ENCODE results near the gene MAGI1.

MAGI1 gene

DNA sequence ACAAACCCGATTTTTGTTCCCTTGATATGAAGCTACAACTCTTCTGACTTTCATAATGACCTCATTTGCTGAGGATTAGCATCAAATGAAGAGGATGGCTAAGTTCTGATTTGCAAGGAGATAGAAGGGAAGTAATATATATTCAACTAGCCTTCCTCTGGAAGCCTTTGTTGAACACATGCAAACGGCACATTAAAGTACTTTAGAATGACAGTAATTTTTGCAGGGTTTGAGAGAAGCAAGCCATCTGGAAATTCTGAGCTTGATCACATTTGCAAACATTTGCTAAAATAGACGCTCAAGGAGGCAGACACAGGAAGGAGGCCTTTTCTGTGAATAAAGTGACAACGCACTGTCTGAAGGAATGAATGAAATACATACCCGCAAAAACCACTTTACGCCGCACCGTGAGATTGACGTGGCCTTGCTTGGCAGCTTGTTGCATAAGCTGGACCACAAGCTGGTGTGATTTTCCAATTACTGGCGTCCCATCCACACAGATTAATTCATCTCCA lies 657.2 kb downstream of the MAGI1 start:
- DNase-seq = no peak

DNA sequence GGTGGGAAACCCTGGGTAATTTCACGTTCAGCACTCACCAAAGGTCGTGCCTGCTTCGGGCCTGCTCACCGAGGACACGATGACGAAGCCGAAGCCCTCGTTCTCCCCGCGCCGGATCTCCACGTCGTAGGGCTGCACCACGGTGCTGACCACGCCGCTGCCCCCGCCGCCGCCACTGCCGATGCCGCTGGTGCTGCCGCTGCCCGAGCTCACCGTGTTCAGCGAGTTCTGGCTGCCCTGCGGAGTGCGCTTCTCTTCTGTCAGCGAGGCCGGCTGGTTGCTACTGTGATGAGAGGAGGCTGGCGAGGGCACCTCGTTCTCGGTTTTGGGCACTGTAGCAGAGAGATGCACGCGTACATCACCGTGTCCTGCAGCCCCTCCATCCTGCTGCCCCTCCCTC lies 659.5 kb downstream of the MAGI1 start:
- DNase-seq = no peak

DNA sequence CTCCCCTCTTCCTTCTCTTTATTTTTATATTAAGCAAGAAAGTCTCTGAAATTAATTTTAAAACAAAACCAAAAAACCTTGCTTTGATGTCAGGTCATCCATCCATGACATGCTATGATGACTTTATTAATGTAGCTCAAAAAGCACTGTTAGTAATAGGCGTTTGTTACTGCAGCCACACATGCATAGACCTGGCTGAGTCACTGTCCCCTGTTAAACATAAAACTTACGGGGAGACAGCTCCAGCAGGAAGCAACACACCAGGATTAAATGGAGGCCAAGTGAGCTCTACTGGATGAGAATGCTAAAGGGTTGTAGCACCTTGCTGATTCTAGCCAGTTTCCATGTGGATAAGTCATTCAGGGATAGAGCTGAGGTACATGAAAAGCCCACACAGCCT lies 661.1 kb downstream of the MAGI1 start:
- no peak for DNase-seq

DNA sequence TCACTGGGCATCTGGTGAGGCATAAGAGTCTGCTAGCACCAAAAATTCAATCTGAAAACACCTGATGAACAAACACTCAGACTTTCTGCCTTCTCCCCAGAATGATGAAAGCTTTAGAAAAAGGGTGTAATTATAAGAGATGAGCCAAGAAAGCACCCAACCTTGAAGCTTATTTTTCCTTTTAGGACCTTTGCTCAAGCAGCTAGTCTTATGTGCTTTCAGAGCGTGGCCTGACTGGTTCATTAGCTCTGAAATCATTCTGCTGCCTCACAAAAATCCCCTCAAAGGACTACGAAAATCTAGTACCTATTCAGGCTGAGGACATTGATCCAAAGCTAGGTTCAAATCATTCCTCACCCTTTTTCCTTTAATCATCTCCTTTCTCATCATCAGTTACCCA lies 662.3 kb downstream of the MAGI1 start:
- no peak for DNase-seq

DNA sequence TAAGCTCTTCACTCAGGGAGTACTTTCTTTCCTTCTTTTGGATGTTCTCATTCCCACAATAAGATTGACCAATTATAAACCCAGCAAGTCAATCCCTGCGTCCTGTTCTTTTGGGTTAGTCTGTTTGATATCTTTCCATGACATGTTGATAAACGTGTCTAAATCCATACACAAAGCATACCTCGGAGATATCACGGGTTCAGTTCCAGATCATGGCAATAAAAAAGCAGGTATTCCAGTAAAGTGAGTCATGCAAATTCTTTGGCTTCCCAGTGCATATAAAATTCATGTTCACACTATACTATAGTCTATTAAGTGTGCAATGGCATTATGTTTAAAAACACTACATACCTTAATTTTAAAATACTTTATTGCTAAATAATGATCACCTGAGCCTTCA lies 667.7 kb downstream of the MAGI1 start:
- no peak for DNase-seq

DNA sequence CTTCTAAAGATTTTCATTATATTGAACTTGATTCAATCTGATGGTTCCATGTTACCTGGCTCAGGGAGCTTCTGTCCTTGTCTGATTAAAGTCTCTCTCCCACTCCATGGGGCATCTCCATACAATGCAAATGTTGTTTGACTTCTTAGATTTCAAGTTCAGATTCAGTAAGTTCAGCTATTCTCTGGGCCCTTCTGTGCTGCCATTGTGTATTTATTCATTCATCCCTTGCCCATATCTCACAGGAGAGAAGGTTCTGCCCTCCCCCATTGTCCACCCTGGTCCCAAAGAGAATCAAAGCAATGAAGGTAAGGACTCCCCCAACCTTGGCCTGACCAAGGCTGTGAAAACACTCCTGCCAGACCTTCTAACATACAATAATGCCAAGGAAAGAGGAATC lies 669.9 kb downstream of the MAGI1 start:
- DNase-seq = no peak

DNA sequence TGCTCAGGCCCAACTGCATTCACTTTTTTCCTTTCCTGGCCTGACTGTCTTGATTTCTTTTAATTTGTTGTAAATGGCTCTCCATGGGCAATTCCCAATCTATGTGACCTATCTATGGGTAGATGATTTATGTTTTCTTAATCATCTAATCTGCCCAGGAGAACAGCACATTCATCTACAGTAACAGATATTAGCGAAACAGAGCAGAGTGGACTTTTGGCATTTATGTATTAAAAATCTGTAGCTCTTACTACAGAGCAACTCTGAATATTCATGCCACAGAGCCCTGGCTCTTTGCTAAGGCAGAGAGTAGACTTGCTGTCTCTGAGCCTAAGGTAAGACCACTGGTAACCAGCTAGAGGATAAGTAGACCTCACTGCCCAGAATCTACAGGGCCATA lies 676.0 kb downstream of the MAGI1 start:
- no peak for DNase-seq

DNA sequence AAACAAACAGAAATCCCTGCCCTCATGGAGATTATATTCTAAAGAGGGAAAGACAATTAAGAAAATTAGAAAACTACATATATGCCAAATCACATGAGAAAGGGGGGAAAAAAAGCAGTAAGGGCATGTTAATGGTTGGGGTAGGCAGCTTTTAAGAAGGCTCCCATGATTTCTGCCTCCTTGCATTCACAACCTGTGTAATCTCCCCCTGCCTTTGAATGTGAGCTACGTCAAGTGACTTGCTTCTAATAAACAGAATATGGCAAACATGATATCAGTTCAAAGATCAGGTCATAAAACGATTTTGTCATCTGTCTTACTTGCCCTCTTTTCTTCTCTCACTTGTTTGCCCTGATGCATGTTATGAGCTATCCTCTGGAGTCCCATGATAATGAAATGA lies 677.3 kb downstream of the MAGI1 start:
- DNase-seq = no peak

DNA sequence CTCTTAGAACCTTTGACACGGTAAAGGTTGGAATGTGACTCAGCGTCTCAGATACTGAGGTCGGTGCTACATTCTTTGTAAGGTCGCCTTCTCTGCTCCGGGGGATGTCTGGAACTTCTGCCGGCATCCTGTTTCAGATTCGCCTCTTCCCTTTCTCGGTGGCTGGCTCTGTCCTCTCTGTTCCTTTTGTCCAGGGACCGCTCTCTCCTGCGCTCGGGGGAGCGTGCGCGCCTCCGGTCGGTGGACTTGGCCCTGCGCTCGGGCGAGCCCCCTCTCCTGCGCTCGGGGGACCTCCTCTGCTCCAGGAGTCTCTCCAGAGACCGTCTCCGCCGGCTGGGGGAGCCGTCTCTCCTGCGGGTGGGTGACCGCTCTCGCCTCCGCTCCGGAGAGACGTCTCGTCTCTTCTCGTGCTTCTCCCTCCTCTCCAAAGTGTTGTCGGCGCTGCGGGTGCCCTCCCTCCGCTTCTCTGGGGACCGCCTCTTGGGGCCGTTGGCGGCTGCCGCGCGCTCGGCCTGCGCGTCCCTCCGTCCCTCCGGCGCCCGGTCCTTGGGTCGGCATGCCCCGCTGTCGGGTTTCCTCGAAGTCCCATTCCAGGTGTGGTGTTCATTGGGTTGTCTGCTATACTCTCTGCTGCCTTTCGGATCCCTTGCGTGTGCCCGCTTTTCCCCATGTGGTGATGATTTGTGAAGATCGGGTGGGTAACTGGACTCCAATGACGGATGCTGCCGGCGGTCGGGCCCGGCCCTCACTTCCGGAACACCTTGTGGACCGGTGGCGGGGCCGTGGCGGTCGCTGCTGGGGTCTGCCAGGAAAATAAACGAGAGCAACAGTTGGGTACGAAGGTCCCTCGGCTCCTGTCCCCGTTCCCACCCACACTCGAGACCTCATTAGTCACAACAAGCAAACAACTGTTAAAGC lies 682.1 kb downstream of the MAGI1 start:
- no peak for DNase-seq

DNA sequence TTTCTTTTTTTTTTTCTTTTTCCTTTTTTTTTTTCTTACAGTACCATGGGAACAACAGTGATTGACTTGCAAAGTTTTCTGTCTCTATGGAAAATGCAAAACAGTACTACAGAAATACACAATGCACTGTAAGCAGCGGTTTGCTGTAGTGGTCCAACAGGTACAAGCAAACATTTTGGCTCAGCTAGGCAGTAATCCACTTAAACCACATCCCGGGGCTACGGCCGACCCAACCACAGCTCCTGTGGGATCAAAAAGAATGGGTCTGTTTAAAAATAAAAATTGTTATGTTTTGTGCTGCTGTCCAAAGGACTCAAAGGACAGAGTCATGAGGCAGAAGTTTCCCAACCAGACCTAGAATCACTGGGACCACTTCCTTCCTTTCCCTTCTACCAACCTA lies 683.8 kb downstream of the MAGI1 start:
- DNase-seq = no peak

DNA sequence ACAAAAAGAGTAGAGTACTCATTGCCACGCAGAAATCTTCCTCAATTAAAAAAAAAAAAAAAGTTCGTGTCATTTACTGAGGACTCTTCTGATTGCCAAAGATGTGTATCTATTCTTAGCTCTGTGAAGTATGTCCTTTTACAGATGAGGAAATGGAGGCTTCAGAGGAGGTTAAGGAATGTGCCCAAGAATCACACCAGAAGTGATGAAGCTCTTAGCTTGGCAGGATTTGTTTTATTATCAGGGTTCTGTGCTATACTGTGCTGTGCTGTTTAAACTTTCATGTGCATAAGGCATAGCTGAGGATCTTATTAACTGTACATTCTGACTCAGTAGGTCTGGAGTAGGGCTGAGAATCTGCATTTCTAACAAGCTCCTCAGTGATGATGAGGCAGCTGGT lies 685.8 kb downstream of the MAGI1 start:
- DNase-seq = no peak

DNA sequence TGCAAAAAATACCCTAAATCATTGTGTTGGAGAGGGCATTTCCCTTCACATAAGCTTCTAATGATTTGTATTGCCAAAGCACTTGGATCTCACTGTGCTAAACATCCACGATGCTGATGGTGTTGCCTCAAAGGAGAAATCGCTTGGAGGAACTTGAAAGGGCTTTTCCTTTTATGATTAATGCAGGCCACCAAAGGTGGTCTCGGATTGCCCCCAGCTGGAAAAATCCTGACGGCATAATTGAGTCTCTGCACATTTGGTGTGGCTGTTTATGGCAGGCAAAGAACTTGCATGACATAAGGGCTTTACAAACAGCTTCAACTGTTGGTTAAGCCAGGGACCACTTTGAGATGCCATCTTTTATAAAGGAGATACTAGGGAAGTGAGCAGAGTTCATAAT lies 687.0 kb downstream of the MAGI1 start:
- no peak for DNase-seq

DNA sequence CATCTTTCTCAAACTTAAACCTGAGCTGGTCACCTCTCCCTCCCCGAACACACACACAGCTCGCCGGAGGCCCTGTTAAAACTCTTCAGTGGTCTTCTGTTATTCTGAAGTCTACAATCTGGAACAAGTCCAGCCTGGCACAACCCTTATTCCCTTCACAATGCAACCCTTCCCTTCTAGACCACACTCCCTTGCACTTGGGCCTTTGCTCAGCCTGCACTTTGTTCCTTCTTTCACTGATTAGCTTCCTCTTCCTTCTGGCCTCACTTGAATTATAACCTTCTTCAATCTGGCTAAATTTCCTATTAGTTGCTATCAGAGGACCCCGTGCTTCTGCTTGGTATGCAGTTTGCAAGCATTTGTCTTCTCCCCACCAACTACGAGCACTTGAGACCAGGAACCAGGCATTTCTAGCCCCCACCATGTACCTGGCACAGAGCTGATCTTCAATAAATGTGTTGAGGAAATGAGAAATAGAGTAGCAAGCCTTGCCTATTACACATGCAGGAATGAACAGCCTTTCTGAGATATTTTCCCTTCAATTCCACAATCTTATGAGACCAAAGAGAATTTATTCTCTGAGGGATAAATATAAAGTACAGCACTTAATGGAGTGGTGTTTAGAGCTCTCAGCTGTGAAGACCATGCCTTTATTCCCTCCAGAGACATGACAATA lies 687.8 kb downstream of the MAGI1 start:
- no peak for DNase-seq

DNA sequence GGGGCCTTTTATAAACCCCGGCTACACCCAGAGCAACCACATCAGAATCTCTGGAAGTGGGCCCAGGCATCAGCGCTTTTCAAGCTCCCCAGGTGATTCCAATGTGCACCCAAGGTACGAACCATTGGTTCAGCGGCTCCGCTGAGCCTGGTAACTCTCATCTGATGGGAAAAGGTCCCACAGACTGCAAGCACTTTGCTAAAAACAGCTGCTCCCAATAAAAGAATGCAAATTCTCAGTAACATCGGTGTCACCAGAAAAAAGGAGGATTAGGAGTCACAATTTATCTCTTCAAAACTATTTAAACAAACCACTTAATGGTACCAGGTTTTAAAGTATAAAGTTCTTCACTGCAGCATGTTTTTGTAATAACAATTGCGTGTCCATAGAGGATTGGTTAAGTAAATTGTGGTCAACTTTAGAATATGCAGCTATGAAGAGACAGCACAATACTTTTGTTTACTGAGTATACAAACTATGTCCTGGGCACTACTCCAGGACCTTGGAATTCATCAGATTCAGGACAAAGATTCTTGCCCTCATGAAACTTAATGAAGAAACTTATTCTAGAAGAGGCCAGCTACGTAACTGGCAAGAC lies 690.2 kb downstream of the MAGI1 start:
- no peak for DNase-seq

DNA sequence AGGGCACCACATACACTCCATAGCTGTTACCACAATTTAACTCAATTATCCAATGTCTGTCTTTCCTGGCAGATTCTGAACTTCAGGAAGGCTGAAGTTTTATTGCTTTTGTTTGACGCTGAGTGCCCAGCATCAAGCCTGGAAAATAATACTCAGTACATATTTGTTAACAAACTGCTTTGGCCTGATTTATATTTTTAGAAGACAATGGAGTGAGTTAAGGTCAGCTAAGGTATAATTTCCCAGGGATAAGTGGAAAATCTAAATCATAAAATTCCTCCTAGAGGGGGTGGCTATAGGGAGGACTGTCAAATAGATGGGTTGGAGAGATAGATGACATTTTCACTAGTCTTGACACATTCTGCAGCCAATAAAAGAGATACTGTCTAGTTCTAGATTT lies 691.6 kb downstream of the MAGI1 start:
- DNase-seq = no peak

DNA sequence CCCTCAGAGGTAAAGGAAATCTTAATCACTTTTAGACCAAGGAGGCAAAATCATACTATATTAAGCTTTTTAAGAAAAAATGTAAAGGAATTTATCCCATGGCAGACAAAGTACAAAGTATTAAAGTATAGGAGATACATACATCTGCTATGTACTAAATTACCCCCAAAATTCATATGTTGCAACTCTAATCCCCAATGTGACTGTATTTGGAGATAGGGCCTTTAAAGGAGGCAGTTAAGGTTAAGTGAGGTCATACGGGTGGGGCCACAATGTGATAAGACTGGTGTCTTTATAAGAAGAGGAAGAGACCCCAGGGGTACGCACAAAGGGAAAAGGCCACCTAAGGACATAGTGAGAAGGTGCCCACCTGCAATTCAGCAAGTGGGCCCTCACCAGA lies 693.9 kb downstream of the MAGI1 start:
- DNase-seq = no peak

DNA sequence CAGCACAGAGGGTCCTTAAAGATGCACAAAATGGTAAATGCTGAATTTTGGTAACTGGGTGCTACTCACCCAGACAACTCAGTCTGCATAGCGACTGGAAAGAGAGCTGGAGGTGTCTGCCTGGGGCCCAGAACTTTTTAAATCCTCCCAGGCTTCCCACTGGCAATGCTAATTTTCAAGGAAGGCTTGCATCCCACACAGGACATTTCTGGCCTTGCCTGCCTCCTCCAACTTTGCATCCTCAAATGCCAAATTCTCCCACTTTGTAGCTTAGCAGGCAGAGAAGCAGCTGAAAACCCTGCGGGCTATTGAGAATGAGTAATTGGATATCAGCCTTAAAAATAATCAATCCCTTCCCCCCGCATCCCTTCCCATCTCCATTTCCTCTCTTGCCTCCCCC lies 694.3 kb downstream of the MAGI1 start:
- no peak for DNase-seq

DNA sequence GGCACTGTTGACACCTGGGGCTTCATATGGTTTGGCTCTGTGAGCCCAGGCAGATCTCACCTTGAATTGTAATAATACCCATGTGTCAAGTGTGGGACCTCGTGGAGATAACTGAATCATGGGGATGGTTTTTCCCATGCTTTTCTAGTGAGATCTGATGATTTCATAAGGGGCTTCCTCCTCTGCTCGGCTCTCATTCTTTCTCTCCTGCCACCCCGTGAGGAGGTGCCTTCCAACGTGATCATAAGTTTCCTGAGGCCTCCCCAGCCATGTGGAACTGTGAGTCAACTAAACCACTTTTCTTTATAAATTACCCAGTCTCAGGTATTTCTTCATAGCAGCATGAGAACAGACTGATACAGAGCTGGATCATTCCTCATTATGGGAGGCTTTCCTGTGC lies 695.0 kb downstream of the MAGI1 start:
- DNase-seq = no peak

DNA sequence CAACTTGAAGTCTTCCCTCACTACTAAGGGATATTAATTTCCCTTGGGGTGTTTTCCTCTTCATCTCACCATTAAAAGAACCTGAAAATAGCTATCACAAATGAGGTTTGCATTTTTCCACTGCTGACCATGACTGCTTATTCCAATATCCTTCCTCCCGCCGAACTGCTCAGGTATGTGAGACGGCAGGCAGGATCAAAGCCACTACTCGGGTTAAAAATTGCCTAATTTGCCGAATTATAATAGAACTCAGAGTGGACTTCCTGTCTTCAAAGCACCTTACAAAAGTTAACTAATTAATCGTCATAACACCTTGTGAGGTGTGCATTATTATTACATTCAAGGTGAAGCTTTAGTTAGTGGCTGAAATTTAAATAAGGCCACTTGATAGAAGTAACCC lies 695.7 kb downstream of the MAGI1 start:
- no peak for DNase-seq

DNA sequence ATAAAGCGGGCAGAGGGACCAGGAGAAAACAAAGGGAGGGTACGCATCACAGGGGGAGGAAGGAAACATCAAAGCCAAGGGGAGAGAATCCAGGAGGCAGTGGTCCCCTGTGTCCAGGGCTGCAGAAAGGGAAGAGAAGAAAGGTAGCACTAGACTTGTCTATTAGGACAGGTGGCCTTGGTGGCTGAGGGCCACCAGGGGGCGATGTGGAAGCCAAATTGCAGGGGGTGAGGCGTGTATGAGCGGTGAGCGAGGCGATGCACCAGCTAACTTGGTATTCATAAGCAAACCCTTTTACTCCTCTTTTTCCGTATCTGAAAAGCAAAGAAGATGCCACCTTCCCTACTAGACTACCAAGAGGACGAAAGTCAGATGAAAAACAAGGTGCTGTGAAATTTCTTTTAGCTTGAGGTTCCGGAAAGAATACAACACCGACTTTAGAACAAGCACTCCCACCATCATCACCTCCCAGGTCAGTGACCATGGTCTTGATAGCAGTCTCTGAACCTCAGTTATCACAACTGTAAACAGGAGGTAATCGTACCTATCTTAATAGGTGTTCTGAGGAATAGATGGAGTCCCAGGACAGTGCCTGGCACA lies 696.5 kb downstream of the MAGI1 start:
- peak; percentile 8 for DNase-seq

DNA sequence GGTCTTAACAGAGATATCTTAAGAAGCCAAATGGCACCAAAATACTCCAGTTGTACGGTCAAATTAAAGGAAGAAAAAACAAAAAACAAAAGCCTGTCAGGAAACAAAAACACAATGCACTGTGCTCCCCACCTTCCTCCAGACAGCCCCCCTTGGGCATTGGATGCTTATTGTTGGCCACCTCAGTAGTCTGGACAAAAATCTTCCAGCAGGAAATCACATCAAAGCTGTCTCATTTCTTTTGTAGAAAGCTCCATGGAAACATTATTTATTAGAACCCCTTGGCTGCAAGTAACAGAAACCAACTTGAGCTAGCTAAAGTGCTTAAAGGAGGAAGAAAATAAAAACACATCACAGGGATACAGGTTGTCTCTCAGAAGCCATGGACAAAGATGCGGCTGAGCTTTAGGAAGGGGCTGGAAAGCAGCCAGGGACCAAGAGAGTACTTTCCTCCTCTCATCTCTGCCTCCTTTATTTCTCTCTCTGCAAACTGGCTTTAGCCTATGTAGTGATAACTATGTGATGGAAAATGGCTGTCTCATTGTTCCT lies 699.5 kb downstream of the MAGI1 start:
- DNase-seq = no peak

DNA sequence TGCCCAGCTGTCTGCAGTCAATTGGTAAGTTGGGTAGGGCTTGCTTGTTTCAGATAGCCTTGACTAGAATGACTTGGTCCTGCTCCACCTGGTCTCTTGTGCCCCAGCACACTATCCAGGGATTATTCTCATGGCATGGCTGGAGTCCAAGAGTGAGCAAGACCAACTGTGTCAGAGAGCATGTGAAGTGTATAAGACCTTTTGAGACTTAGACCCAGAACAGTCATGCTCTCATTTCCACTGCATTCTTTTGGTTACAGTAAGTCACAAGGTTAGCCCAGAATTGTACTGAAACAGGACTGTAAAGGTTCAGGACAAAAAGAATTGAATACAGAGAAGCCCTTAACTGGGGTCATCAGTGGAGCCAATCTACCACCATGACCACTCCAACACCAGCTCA lies 700.1 kb downstream of the MAGI1 start:
- no peak for DNase-seq

DNA sequence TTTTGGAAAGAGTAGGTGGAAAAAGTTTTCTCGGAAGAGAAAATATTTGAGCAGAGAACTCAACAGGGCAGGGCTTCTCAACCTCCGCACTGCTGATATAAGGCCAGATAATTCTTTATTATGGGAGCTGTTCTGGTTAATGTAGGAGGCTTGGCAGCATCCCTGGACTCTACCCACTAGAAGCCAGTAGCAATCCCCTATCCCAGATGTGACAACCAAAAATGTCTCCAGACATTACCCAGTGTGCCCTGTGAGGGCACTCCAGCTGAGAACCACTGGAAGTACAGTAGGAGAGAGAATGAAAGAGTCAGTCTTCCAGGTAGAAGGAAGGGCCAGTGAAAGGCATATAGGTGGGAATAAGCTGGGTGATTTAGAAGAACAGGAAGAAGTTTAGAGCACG lies 703.1 kb downstream of the MAGI1 start:
- no peak for DNase-seq

Data from stimulated activated CD4-positive, alpha-beta T cell treated with anti-CD3 and anti-CD28 coated beads, Interleukin-4, amount 100 ng/mL, for 1 hour (primary cell).